GM23338 (cell line): ENCODE data around the gene PGS1. TPM values are rescaled to one million over a fixed set of nuclear protein-coding genes. Genes with fewer than 3 reads are reported as not detected.
A peak's percentile ranks its signal among the peaks of the same experiment; 100 is the strongest.

Experiments
- ATAC-seq: fragments of 200-7000 bp; cut with Tn5 transposase; 3 replicates; pipeline ENCODE4 v1.9.1; 2020
- DNase-seq: peaks from one replicate; pipeline ENCODE4 v3.0.0-alpha.2; 2015; ENCODE audit warnings: low spot score
- H2AFZ ChIP-seq: fragments of 200-600 bp; sonication (generic); 2 replicates; pipeline ENCODE4 v1.8.0; 2016; ENCODE audit warnings: antibody characterized with exemption, mild to moderate bottlenecking, moderate library complexity
- H3F3A ChIP-seq: fragments of 200-600 bp; sonication (generic); replicated peaks from 2 replicates; pipeline ENCODE4 v1.8.0; 2017; ENCODE audit warnings: antibody characterized with exemption, mixed run types, low read depth
- H3K27ac ChIP-seq: fragments of 200-600 bp; sonication (generic); 2 replicates; pipeline ENCODE4 v1.6.1; 2016; ENCODE audit warnings: low read depth
- H3K27me3 ChIP-seq: fragments of 200-600 bp; sonication (generic); 2 replicates; pipeline ENCODE4 v1.8.0; 2016; ENCODE audit warnings: mild to moderate bottlenecking, mixed run types, moderate library complexity; ENCODE audit not compliant: insufficient read depth
- H3K36me3 ChIP-seq: fragments of 200-600 bp; sonication (generic); 2 replicates; pipeline ENCODE4 v1.8.0; 2016; ENCODE audit warnings: mild to moderate bottlenecking; ENCODE audit not compliant: insufficient read depth
- H3K4me1 ChIP-seq: fragments of 200-600 bp; sonication (generic); 2 replicates; pipeline ENCODE4 v1.8.0; 2016; ENCODE audit warnings: mild to moderate bottlenecking, moderate library complexity; ENCODE audit not compliant: insufficient read depth
- H3K4me2 ChIP-seq: fragments of 200-600 bp; sonication (generic); 2 replicates; pipeline ENCODE4 v1.7.1; 2017; ENCODE audit warnings: mixed run types
- H3K4me3 ChIP-seq: fragments of 200-600 bp; sonication (generic); 2 replicates; pipeline ENCODE4 v1.6.1; 2016; ENCODE audit warnings: mixed run types
- H3K79me2 ChIP-seq: fragments of 200-600 bp; sonication (generic); replicated peaks from 2 replicates; pipeline ENCODE4 v1.8.0; 2017; ENCODE audit warnings: mild to moderate bottlenecking; ENCODE audit not compliant: insufficient read depth
- H3K9me2 ChIP-seq: fragments of 200-600 bp; sonication (generic); 2 replicates; pipeline ENCODE4 v1.8.0; 2017; ENCODE audit not compliant: insufficient read depth
- H4K20me1 ChIP-seq: fragments of 200-600 bp; sonication (generic); replicated peaks from 2 replicates; pipeline ENCODE4 v1.8.0; 2017; ENCODE audit warnings: mild to moderate bottlenecking; ENCODE audit not compliant: insufficient read depth
- H3K27ac Mint-ChIP-seq: 2 replicates; pipeline ENCODE4 v1.8.0; 2020; ENCODE audit warnings: inconsistent platforms, mild to moderate bottlenecking, moderate library complexity, mixed read lengths
- H3K27me3 Mint-ChIP-seq: 3 replicates; pipeline ENCODE4 v1.8.0; 2022; ENCODE audit warnings: low read depth, mild to moderate bottlenecking, moderate library complexity, mixed read lengths, inconsistent platforms; ENCODE audit not compliant: insufficient read depth, poor library complexity
- H3K36me3 Mint-ChIP-seq: 3 replicates; pipeline ENCODE4 v1.8.0; 2021; ENCODE audit warnings: low read depth, mild to moderate bottlenecking, inconsistent platforms, moderate library complexity, mixed read lengths
- H3K4me1 Mint-ChIP-seq: 3 replicates; pipeline ENCODE4 v1.8.0; 2020; ENCODE audit warnings: mild to moderate bottlenecking, inconsistent platforms, mixed read lengths
- H3K4me3 Mint-ChIP-seq: 3 replicates; pipeline ENCODE4 v1.8.0; 2021; ENCODE audit warnings: moderate library complexity, mild to moderate bottlenecking, inconsistent platforms, mixed read lengths
- H3K9me3 Mint-ChIP-seq: 3 replicates; pipeline ENCODE4 v1.8.0; 2020; ENCODE audit warnings: moderate library complexity, mild to moderate bottlenecking, inconsistent platforms, mixed read lengths
- CREB1 ChIP-seq: fragments of 250-450 bp; sonication (Bioruptor Pico); IDR thresholded peaks from 2 replicates; pipeline ENCODE4 v1.5.0; 2020; ENCODE audit warnings: low read depth, mild to moderate bottlenecking, moderate library complexity
- EZH2 ChIP-seq: fragments of 200-600 bp; sonication (generic); IDR thresholded peaks from one replicate; pipeline ENCODE4 v1.8.0; 2017; ENCODE audit warnings: antibody characterized with exemption, mild to moderate bottlenecking, low read depth; ENCODE audit not compliant: unreplicated experiment
- JUNB ChIP-seq: IDR thresholded peaks from one replicate; pipeline ENCODE4 v1.6.1; 2016; ENCODE audit warnings: antibody characterized with exemption; ENCODE audit not compliant: unreplicated experiment
- POLR2AphosphoS5 ChIP-seq: IDR thresholded peaks from 2 replicates; pipeline ENCODE4 v1.6.1; 2016; ENCODE audit warnings: antibody characterized with exemption, low read depth
- STAT1 ChIP-seq: IDR thresholded peaks from one replicate; pipeline ENCODE4 v1.6.1; 2016; ENCODE audit warnings: antibody characterized with exemption; ENCODE audit not compliant: unreplicated experiment
- ZNF331 ChIP-seq: fragments of 250-450 bp; sonication (Bioruptor Pico); IDR thresholded peaks from 2 replicates; pipeline ENCODE4 v1.5.0; 2020; ENCODE audit warnings: low read depth, mild to moderate bottlenecking, moderate library complexity
- polyA plus RNA-seq: library from polyadenylated mRNA; unstranded; fragments of >200 nt; fragmentation: Nextera tagmentation; extraction: Ambion mirVana; gene quantifications from 2 replicates; pipeline ENCODE4 v1.2.1, GENCODE V29; 2016
- total RNA-seq: library from RNA; depleted of rRNA; stranded (reverse); fragments of >200 nt; shearing (Covaris generic); gene quantifications from 2 replicates; pipeline ENCODE4 v1.2.3, GENCODE V29; 2014
- TF ChIP-seq, protein P1 (sequence below): IDR thresholded peaks from 2 replicates; pipeline ENCODE4 v1.6.1; 2016; ENCODE audit warnings: antibody characterized with exemption
- TF ChIP-seq, protein P2 (sequence below), 2 experiments: fragments of 200-600 bp in 1 of 2; sonication (generic) in 1 of 2; conservative IDR thresholded peaks; 2 replicates each; pipeline versions ENCODE4 v1.5.1 to v1.6.1; 2016 to 2017; ENCODE audit warnings: antibody characterized with exemption in 2 of 2, low read depth in 2 of 2, mild to moderate bottlenecking in 2 of 2, moderate library complexity in 1 of 2
- TF ChIP-seq, protein P3 (sequence below): IDR thresholded peaks from one replicate; pipeline ENCODE4 v1.6.1; 2018; ENCODE audit warnings: antibody characterized with exemption; ENCODE audit not compliant: unreplicated experiment

The PGS1 gene
- total and polyA plus RNA-seq, 2 experiments from 2014 or later, result 43.9 to 67.1 TPM

DNA sequence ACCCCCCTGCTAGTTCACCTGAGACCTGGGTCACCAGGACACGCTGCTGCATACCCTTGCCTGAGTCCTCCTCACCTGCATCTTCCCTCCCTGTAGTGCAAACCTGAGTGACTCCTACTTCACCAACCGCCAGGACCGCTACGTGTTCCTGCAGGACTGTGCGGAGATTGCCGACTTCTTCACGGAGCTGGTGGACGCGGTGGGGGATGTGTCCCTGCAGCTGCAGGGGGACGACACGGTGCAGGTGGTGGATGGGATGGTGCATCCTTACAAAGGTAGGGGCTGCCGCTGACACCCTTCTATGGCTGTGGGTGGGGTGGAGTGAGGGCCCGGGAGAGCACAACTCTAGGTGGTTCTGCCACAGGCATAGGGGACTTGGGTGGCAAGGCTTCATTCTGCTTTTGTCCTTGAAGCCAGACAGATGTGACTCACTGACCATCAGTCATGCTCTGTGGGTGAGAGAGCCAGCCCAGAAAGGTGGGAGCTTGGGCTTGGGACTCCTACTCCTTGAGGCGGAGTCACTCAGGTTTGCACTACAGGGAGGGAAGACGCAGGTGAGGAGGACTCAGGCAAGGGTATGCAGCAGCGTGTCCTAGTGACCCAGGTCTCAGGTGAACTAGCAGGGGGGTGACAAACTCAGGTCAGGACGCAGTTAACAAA, 22.3 kb downstream of the PGS1 start:
- no peak overlapping the region for H2AFZ ChIP-seq
- no peak for ATAC-seq

DNA sequence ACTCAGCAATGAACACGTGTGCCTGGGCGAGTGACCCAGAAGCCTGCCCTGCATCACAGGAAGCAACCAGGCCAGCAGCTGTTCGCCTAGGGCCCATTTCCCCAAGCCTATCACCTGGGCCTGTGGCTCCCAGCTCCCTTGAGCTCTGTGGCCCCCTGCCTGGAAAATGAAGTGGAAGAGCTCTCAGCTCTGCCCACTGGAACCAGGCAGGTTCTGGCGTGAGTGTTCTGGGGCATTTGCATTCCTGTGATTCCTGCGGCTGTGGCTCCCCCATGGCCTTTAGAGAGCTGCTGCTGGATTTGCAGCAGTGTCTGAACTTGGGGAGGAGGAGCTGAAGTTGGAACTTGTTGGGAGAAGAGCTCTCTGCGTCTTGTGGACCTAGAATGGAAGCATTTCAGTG, 22.8 kb downstream of the PGS1 start:
- H3F3A ChIP-seq, result 0 out of 2 replicates have a peak, but pooled peaks cover 2% of the 10 kb centered on the region
- H3K79me2 ChIP-seq, result peaks cover 40% of the 10 kb centered on the region
- peak overlapping the region; percentile 58; the same call in 1 of the 2 replicates for H3K27ac Mint-ChIP-seq
- H4K20me1 ChIP-seq, result peaks cover 19% of the 10 kb centered on the region
- H3K4me1 ChIP-seq, result no peaks in the 10 kb centered on the region
- no peak overlapping the region for H3K4me3 Mint-ChIP-seq
- no peak for TF ChIP-seq CREB1 (CRISPR knock-in tag)
- TF ChIP-seq, protein P1, sequence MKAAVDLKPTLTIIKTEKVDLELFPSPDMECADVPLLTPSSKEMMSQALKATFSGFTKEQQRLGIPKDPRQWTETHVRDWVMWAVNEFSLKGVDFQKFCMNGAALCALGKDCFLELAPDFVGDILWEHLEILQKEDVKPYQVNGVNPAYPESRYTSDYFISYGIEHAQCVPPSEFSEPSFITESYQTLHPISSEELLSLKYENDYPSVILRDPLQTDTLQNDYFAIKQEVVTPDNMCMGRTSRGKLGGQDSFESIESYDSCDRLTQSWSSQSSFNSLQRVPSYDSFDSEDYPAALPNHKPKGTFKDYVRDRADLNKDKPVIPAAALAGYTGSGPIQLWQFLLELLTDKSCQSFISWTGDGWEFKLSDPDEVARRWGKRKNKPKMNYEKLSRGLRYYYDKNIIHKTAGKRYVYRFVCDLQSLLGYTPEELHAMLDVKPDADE, result no peak
- TF ChIP-seq, protein P2, sequence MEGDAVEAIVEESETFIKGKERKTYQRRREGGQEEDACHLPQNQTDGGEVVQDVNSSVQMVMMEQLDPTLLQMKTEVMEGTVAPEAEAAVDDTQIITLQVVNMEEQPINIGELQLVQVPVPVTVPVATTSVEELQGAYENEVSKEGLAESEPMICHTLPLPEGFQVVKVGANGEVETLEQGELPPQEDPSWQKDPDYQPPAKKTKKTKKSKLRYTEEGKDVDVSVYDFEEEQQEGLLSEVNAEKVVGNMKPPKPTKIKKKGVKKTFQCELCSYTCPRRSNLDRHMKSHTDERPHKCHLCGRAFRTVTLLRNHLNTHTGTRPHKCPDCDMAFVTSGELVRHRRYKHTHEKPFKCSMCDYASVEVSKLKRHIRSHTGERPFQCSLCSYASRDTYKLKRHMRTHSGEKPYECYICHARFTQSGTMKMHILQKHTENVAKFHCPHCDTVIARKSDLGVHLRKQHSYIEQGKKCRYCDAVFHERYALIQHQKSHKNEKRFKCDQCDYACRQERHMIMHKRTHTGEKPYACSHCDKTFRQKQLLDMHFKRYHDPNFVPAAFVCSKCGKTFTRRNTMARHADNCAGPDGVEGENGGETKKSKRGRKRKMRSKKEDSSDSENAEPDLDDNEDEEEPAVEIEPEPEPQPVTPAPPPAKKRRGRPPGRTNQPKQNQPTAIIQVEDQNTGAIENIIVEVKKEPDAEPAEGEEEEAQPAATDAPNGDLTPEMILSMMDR (conservative IDR thresholded peaks at IDR 0.05; ENCODE audit: low read depth in 2 of 2), result no peak
- TF ChIP-seq STAT1, result no peak
- no peak for TF ChIP-seq JUNB
- TF ChIP-seq EZH2, result no peak
- H3K4me3 ChIP-seq, result no peak overlapping the region
- no peak overlapping the region for H3K27ac ChIP-seq
- DNase-seq, result no peak
- no peaks in the 10 kb centered on the region; the same call in 2 of the 3 replicates for H3K4me1 Mint-ChIP-seq
- peaks cover 10% of the 10 kb centered on the region for H3K27me3 Mint-ChIP-seq
- H3K9me3 Mint-ChIP-seq, result no peaks in the 10 kb centered on the region
- no peak for ATAC-seq
- H3K36me3 Mint-ChIP-seq, result peaks cover 92% of the 10 kb centered on the region
- H3K27me3 ChIP-seq, result no peaks in the 10 kb centered on the region
- H3K9me2 ChIP-seq, result no peaks in the 10 kb centered on the region
- no peak overlapping the region for H3K4me2 ChIP-seq
- no peak overlapping the region for H2AFZ ChIP-seq
- H3K36me3 ChIP-seq, result peaks cover 28% of the 10 kb centered on the region

More for the DNA sequence above, 22.3 kb downstream of the PGS1 start:
- H3K4me3 ChIP-seq, result no peak overlapping the region
- 0 out of 2 replicates have a peak, but pooled peaks cover 2% of the 10 kb centered on the region for H3F3A ChIP-seq
- peaks cover 19% of the 10 kb centered on the region for H4K20me1 ChIP-seq
- Mint-ChIP-seq H3K36me3 (peaks cover 94% of the 10 kb centered on the region), H3K9me3 (no peaks in the 10 kb centered on the region), H3K4me1 (no peaks in the 10 kb centered on the region; the same call in 2 of the 3 replicates), H3K27ac (no peak overlapping the region; the same call in 1 of the 2 replicates), H3K4me3 (no peak overlapping the region), H3K27me3 (peaks cover 8% of the 10 kb centered on the region)
- H3K9me2 ChIP-seq, result no peaks in the 10 kb centered on the region
- DNase-seq, result no peak
- H3K27ac ChIP-seq, result no peak overlapping the region
- no peaks in the 10 kb centered on the region for H3K27me3 ChIP-seq
- H3K4me2 ChIP-seq, result no peak overlapping the region
- H3K36me3 ChIP-seq, result peaks cover 31% of the 10 kb centered on the region
- no peaks in the 10 kb centered on the region for H3K4me1 ChIP-seq
- H3K79me2 ChIP-seq, result peaks cover 40% of the 10 kb centered on the region
- no peak for TF ChIP-seq JUNB
- no peak for TF ChIP-seq ZNF331 (CRISPR knock-in tag)
- TF ChIP-seq POLR2AphosphoS5, result no peak
- TF ChIP-seq, protein P1, result no peak
- TF ChIP-seq, protein P3, sequence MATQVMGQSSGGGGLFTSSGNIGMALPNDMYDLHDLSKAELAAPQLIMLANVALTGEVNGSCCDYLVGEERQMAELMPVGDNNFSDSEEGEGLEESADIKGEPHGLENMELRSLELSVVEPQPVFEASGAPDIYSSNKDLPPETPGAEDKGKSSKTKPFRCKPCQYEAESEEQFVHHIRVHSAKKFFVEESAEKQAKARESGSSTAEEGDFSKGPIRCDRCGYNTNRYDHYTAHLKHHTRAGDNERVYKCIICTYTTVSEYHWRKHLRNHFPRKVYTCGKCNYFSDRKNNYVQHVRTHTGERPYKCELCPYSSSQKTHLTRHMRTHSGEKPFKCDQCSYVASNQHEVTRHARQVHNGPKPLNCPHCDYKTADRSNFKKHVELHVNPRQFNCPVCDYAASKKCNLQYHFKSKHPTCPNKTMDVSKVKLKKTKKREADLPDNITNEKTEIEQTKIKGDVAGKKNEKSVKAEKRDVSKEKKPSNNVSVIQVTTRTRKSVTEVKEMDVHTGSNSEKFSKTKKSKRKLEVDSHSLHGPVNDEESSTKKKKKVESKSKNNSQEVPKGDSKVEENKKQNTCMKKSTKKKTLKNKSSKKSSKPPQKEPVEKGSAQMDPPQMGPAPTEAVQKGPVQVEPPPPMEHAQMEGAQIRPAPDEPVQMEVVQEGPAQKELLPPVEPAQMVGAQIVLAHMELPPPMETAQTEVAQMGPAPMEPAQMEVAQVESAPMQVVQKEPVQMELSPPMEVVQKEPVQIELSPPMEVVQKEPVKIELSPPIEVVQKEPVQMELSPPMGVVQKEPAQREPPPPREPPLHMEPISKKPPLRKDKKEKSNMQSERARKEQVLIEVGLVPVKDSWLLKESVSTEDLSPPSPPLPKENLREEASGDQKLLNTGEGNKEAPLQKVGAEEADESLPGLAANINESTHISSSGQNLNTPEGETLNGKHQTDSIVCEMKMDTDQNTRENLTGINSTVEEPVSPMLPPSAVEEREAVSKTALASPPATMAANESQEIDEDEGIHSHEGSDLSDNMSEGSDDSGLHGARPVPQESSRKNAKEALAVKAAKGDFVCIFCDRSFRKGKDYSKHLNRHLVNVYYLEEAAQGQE, result no peak
